HG03175 (cell line): ENCODE data around the gene LPA.

Experiments used
- ATAC-seq: cut with Tn5 transposase; IDR thresholded peaks from one replicate; pipeline ENCODE4 v1.9.1; 2021; ENCODE audit warnings: mild to moderate bottlenecking, moderate library complexity; ENCODE audit not compliant: unreplicated experiment

LPA gene

GRCh38 chr6:160519133-160519532 is 144.9 kb downstream of the LPA start:
- ATAC-seq: no peak

GRCh38 chr6:160513836-160514235 is 150.2 kb downstream of the LPA start:
- no peak for ATAC-seq

GRCh38 chr6:160510976-160511617 is 153.0 kb downstream of the LPA start:
- ATAC-seq: no peak

GRCh38 chr6:160510199-160510598 is 153.9 kb downstream of the LPA start:
- no peak for ATAC-seq

GRCh38 chr6:160509610-160510009 is 154.5 kb downstream of the LPA start:
- ATAC-seq: no peak

- ATAC-seq: no peak
Measured at GRCh38 chr6:160508599-160508998, 155.5 kb downstream of the LPA start.

- ATAC-seq: no peak
Measured at GRCh38 chr6:160507420-160507819, 156.7 kb downstream of the LPA start.

- ATAC-seq: no peak
Measured at GRCh38 chr6:160505970-160506369, 158.1 kb downstream of the LPA start.

- ATAC-seq: no peak
Measured at GRCh38 chr6:160500639-160501038, 163.4 kb downstream of the LPA start.

GRCh38 chr6:160494576-160494975 is 169.5 kb downstream of the LPA start:
- ATAC-seq: no peak

- no peak for ATAC-seq
Measured at GRCh38 chr6:160489091-160489490, 175.0 kb downstream of the LPA start.

- no peak for ATAC-seq
Measured at GRCh38 chr6:160487116-160487515, 177.0 kb downstream of the LPA start.
